ENCODE results near the gene LSM7.

- TF ChIP-seq EZH2 (IDR thresholded peaks at IDR 0.05; ENCODE audit: insufficient read depth, poor library complexity, severe bottlenecking): no peak
- TF ChIP-seq EZH2phosphoT487 (IDR thresholded peaks at IDR 0.05; ENCODE audit: insufficient read depth, low read depth): no peak
Measured at GRCh38 chr19:2360833-2361232, 32.4 kb upstream of the LSM7 start.

Data from GM23248 (cell line).